Measurements from ENCODE around the gene FAM9C. TPM values are rescaled to one million over a fixed set of nuclear protein-coding genes. Genes with fewer than 3 reads are reported as not detected.

FAM9C gene
- total RNA-seq, 2 experiments from 2014 or later = not detected

DNA sequence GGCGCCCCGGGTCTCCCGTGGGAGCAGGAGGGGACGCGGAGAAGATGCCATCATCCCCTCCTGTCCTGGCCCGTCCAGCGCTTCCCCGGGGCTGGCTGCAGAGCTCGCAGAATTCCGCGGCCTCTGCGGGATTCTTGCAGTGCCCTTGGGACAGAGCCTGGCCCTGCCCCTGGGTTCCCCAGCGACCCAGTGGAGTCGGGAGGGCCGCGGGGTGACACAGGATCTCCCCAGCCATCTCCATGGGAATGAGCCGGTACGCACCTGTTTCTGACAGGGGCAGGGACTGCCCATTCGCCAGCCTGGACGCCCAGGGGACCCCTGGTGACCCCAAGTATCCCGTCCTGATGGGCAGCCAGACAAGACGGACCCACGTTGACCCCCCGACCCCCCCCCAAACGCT is 482 bp downstream of the FAM9C start:
- TF ChIP-seq, protein P1, sequence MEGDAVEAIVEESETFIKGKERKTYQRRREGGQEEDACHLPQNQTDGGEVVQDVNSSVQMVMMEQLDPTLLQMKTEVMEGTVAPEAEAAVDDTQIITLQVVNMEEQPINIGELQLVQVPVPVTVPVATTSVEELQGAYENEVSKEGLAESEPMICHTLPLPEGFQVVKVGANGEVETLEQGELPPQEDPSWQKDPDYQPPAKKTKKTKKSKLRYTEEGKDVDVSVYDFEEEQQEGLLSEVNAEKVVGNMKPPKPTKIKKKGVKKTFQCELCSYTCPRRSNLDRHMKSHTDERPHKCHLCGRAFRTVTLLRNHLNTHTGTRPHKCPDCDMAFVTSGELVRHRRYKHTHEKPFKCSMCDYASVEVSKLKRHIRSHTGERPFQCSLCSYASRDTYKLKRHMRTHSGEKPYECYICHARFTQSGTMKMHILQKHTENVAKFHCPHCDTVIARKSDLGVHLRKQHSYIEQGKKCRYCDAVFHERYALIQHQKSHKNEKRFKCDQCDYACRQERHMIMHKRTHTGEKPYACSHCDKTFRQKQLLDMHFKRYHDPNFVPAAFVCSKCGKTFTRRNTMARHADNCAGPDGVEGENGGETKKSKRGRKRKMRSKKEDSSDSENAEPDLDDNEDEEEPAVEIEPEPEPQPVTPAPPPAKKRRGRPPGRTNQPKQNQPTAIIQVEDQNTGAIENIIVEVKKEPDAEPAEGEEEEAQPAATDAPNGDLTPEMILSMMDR (IDR thresholded peaks at IDR 0.05) = no peak
- ChIA-PET POLR2A (interaction anchor here (1.8 to 2.9 kb wide), 2 partner anchors 8 to 14 kb away, joined by 12 to 18 read pairs; no protein-coding TSS in a partner anchor), CTCF (interaction anchor here (2.9 kb wide), 1 partner anchor 13 kb away, joined by 8 read pairs; no protein-coding TSS in a partner anchor)
- no peaks in the 10 kb centered on the region for H3K36me3 Mint-ChIP-seq (ENCODE audit: low read depth)
- ATAC-seq (ENCODE audit: poor library complexity) (no peak), DNase-seq (no peak)
- Histone ChIP-seq H3K4me3 (ENCODE audit: low read length) (no peak overlapping the region), H3K4me1 (ENCODE audit: insufficient read depth, low read length) (peaks cover 21% of the 10 kb centered on the region), H3K27me3 (ENCODE audit: control insufficient read depth in 1 of 2, insufficient read depth in 2 of 2, low read length in 2 of 2) (no peaks in the 10 kb centered on the region), H3K27ac (ENCODE audit: low read depth in 1 of 2, low read length in 2 of 2) (no peak overlapping the region), H3K36me3 (ENCODE audit: insufficient read depth, low read length) (no peaks in the 10 kb centered on the region), H3K9me3 (ENCODE audit: control insufficient read depth in 1 of 2, insufficient read depth in 1 of 2, low read length in 2 of 2) (no peaks in the 10 kb centered on the region)
- no peak overlapping the region for H3K4me3 Mint-ChIP-seq
- H3K27ac Mint-ChIP-seq = no peak overlapping the region
- no peaks in the 10 kb centered on the region for H3K27me3 Mint-ChIP-seq
- intact Hi-C loops (cut with DNase I, micrococcal nuclease) = no loop called here
- H3K4me1 Mint-ChIP-seq (ENCODE audit: low read depth) = peaks cover 57% of the 10 kb centered on the region
- no peaks in the 10 kb centered on the region for H3K9me3 Mint-ChIP-seq

DNA sequence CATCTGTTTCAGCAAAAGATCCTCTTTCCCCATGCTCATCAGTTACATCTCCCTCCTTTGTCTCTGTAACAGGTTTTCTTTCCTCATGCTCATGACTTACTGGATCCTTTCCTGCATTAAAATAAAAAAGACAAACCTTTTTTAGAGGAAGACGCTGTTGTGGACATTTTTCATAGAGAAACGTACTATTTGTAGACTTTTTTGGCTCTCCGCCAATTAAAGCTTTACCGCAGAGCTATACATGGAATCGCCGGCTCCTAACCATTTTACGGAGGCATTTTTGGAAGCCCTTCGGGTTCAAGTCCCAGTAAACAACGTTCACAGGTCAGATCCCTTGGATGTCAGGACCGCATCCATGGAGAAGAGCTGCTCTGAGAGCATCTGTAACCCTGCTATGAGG is 1.3 kb downstream of the FAM9C start:
- ATAC-seq (ENCODE audit: poor library complexity) (no peak), DNase-seq (no peak)
- no peaks in the 10 kb centered on the region for H3K36me3 ChIP-seq (ENCODE audit: insufficient read depth, low read length)
- no peak overlapping the region for H3K27ac Mint-ChIP-seq
- H3K4me1 Mint-ChIP-seq (ENCODE audit: low read depth) = peaks cover 53% of the 10 kb centered on the region
- H3K4me1 ChIP-seq (ENCODE audit: insufficient read depth, low read length) = peaks cover 18% of the 10 kb centered on the region
- H3K4me3 Mint-ChIP-seq = no peak overlapping the region
- no peaks in the 10 kb centered on the region for H3K9me3 ChIP-seq (ENCODE audit: control insufficient read depth in 1 of 2, insufficient read depth in 1 of 2, low read length in 2 of 2)
- H3K36me3 Mint-ChIP-seq (ENCODE audit: low read depth) = no peaks in the 10 kb centered on the region
- CTCF ChIA-PET = interaction anchor here (2.9 kb wide), 1 partner anchor 13 kb away, joined by 8 read pairs; no protein-coding TSS in a partner anchor
- intact Hi-C loops (cut with DNase I, micrococcal nuclease) = no loop called here
- H3K9me3 Mint-ChIP-seq = no peaks in the 10 kb centered on the region
- TF ChIP-seq, protein P1 (IDR thresholded peaks at IDR 0.05) = no peak
- POLR2A ChIA-PET = interaction anchor here (1.1 to 2.9 kb wide), 5 partner anchors 9 to 44 kb away, joined by 3 to 18 read pairs (median 11); no protein-coding TSS in a partner anchor
- no peaks in the 10 kb centered on the region for H3K27me3 Mint-ChIP-seq
- no peaks in the 10 kb centered on the region for H3K27me3 ChIP-seq (ENCODE audit: control insufficient read depth in 1 of 2, insufficient read depth in 2 of 2, low read length in 2 of 2)
- no peak overlapping the region for H3K27ac ChIP-seq (ENCODE audit: low read depth in 1 of 2, low read length in 2 of 2)
- H3K4me3 ChIP-seq (ENCODE audit: low read length) = no peak overlapping the region

- Histone ChIP-seq H3K9me3 (ENCODE audit: control insufficient read depth in 1 of 2, insufficient read depth in 1 of 2, low read length in 2 of 2) (no peaks in the 10 kb centered on the region), H3K4me3 (ENCODE audit: low read length) (no peak overlapping the region), H3K27ac (ENCODE audit: low read depth in 1 of 2, low read length in 2 of 2) (no peak overlapping the region), H3K4me1 (ENCODE audit: insufficient read depth, low read length) (no peaks in the 10 kb centered on the region), H3K36me3 (ENCODE audit: insufficient read depth, low read length) (no peaks in the 10 kb centered on the region), H3K27me3 (ENCODE audit: control insufficient read depth in 1 of 2, insufficient read depth in 2 of 2, low read length in 2 of 2) (no peaks in the 10 kb centered on the region)
- Mint-ChIP-seq H3K27me3 (no peaks in the 10 kb centered on the region), H3K4me3 (no peak overlapping the region), H3K4me1 (ENCODE audit: low read depth) (peaks cover 36% of the 10 kb centered on the region), H3K9me3 (no peaks in the 10 kb centered on the region), H3K27ac (no peak overlapping the region), H3K36me3 (ENCODE audit: low read depth) (no peaks in the 10 kb centered on the region)
- no peak for DNase-seq
- TF ChIP-seq, protein P1 (IDR thresholded peaks at IDR 0.05) = no peak
- ATAC-seq (ENCODE audit: poor library complexity) = no peak
- ChIA-PET POLR2A (no interaction called here), CTCF (no interaction called here)
- intact Hi-C loops (cut with DNase I, micrococcal nuclease) = no loop called here
These were observed 7.5 kb downstream of the FAM9C start for GRCh38 chrX:13036896-13037295.
